ENCODE results near the gene OR2J2. TPM values are rescaled to one million over a fixed set of nuclear protein-coding genes. Genes with fewer than 3 reads are reported as not detected.

Gene OR2J2
- total RNA-seq, 1 experiment from 2014 or later = not detected

DNA sequence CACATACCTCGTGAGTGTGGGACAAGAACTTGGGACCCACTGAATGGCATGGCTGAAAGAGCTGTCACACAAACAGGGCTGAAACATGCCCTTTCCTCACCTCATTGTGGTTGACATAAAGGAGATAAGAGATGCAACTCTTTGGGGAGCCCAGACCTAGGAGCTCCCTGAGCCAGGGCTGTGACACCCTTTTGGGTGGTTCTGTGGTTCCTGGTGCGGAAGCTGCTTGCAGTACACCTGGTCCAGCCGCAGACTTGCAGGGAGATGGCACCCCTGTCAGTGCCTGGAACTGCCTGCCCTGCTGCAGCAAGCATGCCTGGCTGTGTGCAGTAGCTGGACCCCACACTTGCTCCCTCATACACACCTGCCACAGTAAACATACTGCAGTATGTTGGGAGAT is 31.3 kb downstream of the OR2J2 start (continued):
- TF ChIP-seq, protein P1, sequence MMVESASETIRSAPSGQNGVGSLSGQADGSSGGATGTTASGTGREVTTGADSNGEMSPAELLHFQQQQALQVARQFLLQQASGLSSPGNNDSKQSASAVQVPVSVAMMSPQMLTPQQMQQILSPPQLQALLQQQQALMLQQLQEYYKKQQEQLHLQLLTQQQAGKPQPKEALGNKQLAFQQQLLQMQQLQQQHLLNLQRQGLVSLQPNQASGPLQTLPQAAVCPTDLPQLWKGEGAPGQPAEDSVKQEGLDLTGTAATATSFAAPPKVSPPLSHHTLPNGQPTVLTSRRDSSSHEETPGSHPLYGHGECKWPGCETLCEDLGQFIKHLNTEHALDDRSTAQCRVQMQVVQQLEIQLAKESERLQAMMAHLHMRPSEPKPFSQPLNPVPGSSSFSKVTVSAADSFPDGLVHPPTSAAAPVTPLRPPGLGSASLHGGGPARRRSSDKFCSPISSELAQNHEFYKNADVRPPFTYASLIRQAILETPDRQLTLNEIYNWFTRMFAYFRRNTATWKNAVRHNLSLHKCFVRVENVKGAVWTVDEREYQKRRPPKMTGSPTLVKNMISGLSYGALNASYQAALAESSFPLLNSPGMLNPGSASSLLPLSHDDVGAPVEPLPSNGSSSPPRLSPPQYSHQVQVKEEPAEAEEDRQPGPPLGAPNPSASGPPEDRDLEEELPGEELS (CRISPR knock-in tag; IDR thresholded peaks at IDR 0.05) = no peak
- TF ChIP-seq IRF2 (CRISPR knock-in tag; IDR thresholded peaks at IDR 0.05; ENCODE audit: borderline replicate concordance, low read depth) (no peak), RORB (CRISPR knock-in tag; IDR thresholded peaks at IDR 0.05) (no peak)
- TF ChIP-seq, protein P2, sequence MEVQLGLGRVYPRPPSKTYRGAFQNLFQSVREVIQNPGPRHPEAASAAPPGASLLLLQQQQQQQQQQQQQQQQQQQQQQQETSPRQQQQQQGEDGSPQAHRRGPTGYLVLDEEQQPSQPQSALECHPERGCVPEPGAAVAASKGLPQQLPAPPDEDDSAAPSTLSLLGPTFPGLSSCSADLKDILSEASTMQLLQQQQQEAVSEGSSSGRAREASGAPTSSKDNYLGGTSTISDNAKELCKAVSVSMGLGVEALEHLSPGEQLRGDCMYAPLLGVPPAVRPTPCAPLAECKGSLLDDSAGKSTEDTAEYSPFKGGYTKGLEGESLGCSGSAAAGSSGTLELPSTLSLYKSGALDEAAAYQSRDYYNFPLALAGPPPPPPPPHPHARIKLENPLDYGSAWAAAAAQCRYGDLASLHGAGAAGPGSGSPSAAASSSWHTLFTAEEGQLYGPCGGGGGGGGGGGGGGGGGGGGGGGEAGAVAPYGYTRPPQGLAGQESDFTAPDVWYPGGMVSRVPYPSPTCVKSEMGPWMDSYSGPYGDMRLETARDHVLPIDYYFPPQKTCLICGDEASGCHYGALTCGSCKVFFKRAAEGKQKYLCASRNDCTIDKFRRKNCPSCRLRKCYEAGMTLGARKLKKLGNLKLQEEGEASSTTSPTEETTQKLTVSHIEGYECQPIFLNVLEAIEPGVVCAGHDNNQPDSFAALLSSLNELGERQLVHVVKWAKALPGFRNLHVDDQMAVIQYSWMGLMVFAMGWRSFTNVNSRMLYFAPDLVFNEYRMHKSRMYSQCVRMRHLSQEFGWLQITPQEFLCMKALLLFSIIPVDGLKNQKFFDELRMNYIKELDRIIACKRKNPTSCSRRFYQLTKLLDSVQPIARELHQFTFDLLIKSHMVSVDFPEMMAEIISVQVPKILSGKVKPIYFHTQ (CRISPR knock-in tag; IDR thresholded peaks at IDR 0.05) = no peak

DNA sequence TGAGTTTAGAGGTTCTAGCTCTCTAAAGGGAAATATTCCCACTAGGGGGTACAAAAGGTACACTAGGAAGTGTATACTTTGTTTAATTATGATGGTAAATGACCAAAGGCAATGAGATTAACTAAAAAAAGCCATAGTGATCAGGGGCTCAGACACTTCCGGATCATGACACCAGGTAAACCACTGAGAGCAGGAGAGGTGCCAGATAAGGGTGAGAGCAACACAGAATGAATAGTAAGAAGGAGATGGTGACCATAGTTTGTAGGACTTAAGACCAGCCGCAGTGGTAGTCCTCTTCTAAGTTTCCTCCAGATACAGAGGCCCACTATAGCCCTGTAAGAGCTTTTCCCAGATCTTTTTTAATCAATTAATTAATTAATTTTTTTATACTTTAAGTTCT is 40.8 kb downstream of the OR2J2 start:
- TF ChIP-seq SP1 (CRISPR knock-in tag; conservative IDR thresholded peaks at IDR 0.05) (no peak), CREB1 (CRISPR knock-in tag; IDR thresholded peaks at IDR 0.05) (no peak), EMX1 (CRISPR knock-in tag; IDR thresholded peaks at IDR 0.05) (no peak), KAT7 (CRISPR knock-in tag; IDR thresholded peaks at IDR 0.05; ENCODE audit: borderline replicate concordance) (no peak), ZNF121 (CRISPR knock-in tag; IDR thresholded peaks at IDR 0.05) (no peak), NFATC4 (CRISPR knock-in tag; IDR thresholded peaks at IDR 0.05) (no peak)
- TF ChIP-seq, protein P3, sequence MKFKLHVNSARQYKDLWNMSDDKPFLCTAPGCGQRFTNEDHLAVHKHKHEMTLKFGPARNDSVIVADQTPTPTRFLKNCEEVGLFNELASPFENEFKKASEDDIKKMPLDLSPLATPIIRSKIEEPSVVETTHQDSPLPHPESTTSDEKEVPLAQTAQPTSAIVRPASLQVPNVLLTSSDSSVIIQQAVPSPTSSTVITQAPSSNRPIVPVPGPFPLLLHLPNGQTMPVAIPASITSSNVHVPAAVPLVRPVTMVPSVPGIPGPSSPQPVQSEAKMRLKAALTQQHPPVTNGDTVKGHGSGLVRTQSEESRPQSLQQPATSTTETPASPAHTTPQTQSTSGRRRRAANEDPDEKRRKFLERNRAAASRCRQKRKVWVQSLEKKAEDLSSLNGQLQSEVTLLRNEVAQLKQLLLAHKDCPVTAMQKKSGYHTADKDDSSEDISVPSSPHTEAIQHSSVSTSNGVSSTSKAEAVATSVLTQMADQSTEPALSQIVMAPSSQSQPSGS (CRISPR knock-in tag; IDR thresholded peaks at IDR 0.05; ENCODE audit: borderline replicate concordance, low read depth) = no peak
- TF ChIP-seq, protein P2 (CRISPR knock-in tag; IDR thresholded peaks at IDR 0.05) = no peak
- TF ChIP-seq, protein P4, sequence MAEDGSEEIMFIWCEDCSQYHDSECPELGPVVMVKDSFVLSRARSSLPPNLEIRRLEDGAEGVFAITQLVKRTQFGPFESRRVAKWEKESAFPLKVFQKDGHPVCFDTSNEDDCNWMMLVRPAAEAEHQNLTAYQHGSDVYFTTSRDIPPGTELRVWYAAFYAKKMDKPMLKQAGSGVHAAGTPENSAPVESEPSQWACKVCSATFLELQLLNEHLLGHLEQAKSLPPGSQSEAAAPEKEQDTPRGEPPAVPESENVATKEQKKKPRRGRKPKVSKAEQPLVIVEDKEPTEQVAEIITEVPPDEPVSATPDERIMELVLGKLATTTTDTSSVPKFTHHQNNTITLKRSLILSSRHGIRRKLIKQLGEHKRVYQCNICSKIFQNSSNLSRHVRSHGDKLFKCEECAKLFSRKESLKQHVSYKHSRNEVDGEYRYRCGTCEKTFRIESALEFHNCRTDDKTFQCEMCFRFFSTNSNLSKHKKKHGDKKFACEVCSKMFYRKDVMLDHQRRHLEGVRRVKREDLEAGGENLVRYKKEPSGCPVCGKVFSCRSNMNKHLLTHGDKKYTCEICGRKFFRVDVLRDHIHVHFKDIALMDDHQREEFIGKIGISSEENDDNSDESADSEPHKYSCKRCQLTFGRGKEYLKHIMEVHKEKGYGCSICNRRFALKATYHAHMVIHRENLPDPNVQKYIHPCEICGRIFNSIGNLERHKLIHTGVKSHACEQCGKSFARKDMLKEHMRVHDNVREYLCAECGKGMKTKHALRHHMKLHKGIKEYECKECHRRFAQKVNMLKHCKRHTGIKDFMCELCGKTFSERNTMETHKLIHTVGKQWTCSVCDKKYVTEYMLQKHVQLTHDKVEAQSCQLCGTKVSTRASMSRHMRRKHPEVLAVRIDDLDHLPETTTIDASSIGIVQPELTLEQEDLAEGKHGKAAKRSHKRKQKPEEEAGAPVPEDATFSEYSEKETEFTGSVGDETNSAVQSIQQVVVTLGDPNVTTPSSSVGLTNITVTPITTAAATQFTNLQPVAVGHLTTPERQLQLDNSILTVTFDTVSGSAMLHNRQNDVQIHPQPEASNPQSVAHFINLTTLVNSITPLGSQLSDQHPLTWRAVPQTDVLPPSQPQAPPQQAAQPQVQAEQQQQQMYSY (CRISPR knock-in tag; IDR thresholded peaks at IDR 0.05) = no peak
- TF ChIP-seq, protein P5, sequence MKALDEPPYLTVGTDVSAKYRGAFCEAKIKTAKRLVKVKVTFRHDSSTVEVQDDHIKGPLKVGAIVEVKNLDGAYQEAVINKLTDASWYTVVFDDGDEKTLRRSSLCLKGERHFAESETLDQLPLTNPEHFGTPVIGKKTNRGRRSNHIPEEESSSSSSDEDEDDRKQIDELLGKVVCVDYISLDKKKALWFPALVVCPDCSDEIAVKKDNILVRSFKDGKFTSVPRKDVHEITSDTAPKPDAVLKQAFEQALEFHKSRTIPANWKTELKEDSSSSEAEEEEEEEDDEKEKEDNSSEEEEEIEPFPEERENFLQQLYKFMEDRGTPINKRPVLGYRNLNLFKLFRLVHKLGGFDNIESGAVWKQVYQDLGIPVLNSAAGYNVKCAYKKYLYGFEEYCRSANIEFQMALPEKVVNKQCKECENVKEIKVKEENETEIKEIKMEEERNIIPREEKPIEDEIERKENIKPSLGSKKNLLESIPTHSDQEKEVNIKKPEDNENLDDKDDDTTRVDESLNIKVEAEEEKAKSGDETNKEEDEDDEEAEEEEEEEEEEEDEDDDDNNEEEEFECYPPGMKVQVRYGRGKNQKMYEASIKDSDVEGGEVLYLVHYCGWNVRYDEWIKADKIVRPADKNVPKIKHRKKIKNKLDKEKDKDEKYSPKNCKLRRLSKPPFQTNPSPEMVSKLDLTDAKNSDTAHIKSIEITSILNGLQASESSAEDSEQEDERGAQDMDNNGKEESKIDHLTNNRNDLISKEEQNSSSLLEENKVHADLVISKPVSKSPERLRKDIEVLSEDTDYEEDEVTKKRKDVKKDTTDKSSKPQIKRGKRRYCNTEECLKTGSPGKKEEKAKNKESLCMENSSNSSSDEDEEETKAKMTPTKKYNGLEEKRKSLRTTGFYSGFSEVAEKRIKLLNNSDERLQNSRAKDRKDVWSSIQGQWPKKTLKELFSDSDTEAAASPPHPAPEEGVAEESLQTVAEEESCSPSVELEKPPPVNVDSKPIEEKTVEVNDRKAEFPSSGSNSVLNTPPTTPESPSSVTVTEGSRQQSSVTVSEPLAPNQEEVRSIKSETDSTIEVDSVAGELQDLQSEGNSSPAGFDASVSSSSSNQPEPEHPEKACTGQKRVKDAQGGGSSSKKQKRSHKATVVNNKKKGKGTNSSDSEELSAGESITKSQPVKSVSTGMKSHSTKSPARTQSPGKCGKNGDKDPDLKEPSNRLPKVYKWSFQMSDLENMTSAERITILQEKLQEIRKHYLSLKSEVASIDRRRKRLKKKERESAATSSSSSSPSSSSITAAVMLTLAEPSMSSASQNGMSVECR (CRISPR knock-in tag; IDR thresholded peaks at IDR 0.05; ENCODE audit: borderline replicate concordance) = no peak
- POLR2A ChIA-PET = no interaction called here
- ATAC-seq (no peak), DNase-seq (ENCODE audit: low spot score) (no peak)
- Mint-ChIP-seq H3K36me3 (peaks cover 4% of the 10 kb centered on the region; the same call in 1 of the 2 replicates), H3K27ac (no peak overlapping the region), H3K4me1 (peaks cover 16% of the 10 kb centered on the region), H3K9me3 (peaks cover 11% of the 10 kb centered on the region), H3K4me3 (no peak overlapping the region), H3K27me3 (ENCODE audit: low read depth) (no peaks in the 10 kb centered on the region; the same call in 1 of the 2 replicates)
- CTCF ChIA-PET = no interaction called here

Data from WTC11 (cell line).